ENCODE measurements around the gene AVPR1B.
"Not testable (repeated sequence)": the region's sequence is repeated elsewhere in the genome, so short reads cannot be mapped to it uniquely, and the experiment has no call there.

AVPR1B gene

GRCh38 chr1:206081856-206082255, 35.3 kb downstream of the AVPR1B start:
- no peak for DNase-seq (ENCODE audit: low read depth)

GRCh38 chr1:206080026-206080820, 37.0 kb downstream of the AVPR1B start:
- DNase-seq (ENCODE audit: low read depth): no peak

- no peak for DNase-seq (ENCODE audit: low read depth)
These were observed 38.1 kb downstream of the AVPR1B start for GRCh38 chr1:206079135-206079534.

GRCh38 chr1:206075786-206076755, 41.1 kb downstream of the AVPR1B start:
- DNase-seq (ENCODE audit: low read depth): no peak

GRCh38 chr1:206074839-206075238, 42.3 kb downstream of the AVPR1B start:
- DNase-seq (ENCODE audit: low read depth): no peak

- DNase-seq (ENCODE audit: low read depth): no peak
These were observed 46.4 kb downstream of the AVPR1B start for GRCh38 chr1:206070627-206071304.

GRCh38 chr1:206068314-206068713, 48.9 kb downstream of the AVPR1B start:
- no peak for DNase-seq (ENCODE audit: low read depth)

- DNase-seq (ENCODE audit: low read depth): no peak
These were observed 49.5 kb downstream of the AVPR1B start for GRCh38 chr1:206067486-206068227.

GRCh38 chr1:206066479-206067171, 50.6 kb downstream of the AVPR1B start:
- DNase-seq (ENCODE audit: low read depth): no peak

- DNase-seq (ENCODE audit: low read depth): no peak
These were observed 51.5 kb downstream of the AVPR1B start for GRCh38 chr1:206065547-206066145.

- DNase-seq (ENCODE audit: low read depth): not testable (repeated sequence)
These were observed 52.7 kb downstream of the AVPR1B start for GRCh38 chr1:206064501-206064900.

GRCh38 chr1:206064001-206064400, 53.2 kb downstream of the AVPR1B start:
- DNase-seq (ENCODE audit: low read depth): not testable (repeated sequence)

GRCh38 chr1:206062464-206062863, 54.7 kb downstream of the AVPR1B start:
- DNase-seq (ENCODE audit: low read depth): no peak

- DNase-seq (ENCODE audit: low read depth): no peak
These were observed 56.3 kb downstream of the AVPR1B start for GRCh38 chr1:206060844-206061243.

All from activated T-helper 9 cell treated with anti-CD3 and anti-CD28 coated beads, Interleukin-2, amount 50 U/mL, for 16 hours (primary cell).